SU-DHL-6 (cell line): ENCODE measurements around the gene TDRD10.

Experiments
- H2AFZ ChIP-seq: fragments of 200-600 bp; sonication (generic); 2 replicates; pipeline ENCODE4 v1.6.1; 2014; ENCODE audit warnings: low read depth, mild to moderate bottlenecking, moderate library complexity, mixed read lengths, antibody characterized with exemption, low read length; ENCODE audit not compliant: severe bottlenecking
- H3F3A ChIP-seq: fragments of 200-600 bp; shearing (Covaris generic); 2 replicates; pipeline ENCODE4 v1.6.0; 2016; ENCODE audit warnings: antibody characterized with exemption, mild to moderate bottlenecking; ENCODE audit not compliant: insufficient read depth
- H3K27ac ChIP-seq: fragments of 200-600 bp; sonication (generic); 2 replicates; pipeline ENCODE4 v1.5.1; 2016; ENCODE audit warnings: low read depth, mild to moderate bottlenecking, low read length, moderate library complexity, mixed read lengths
- H3K27me3 ChIP-seq: fragments of 200-600 bp; sonication (generic), shearing (Covaris generic); 2 replicates; pipeline ENCODE4 v1.6.0; 2014; ENCODE audit warnings: mild to moderate bottlenecking, low read length
- H3K36me3 ChIP-seq: fragments of 200-600 bp; sonication (generic); 2 replicates; pipeline ENCODE4 v1.6.1; 2014; ENCODE audit warnings: mild to moderate bottlenecking, low read length, mixed read lengths
- H3K4me2 ChIP-seq: fragments of 300-600, 200-600 bp; shearing (Covaris generic), sonication (generic); 2 replicates; pipeline ENCODE4 v1.6.0; 2014; ENCODE audit warnings: low read length, low read depth, mild to moderate bottlenecking; ENCODE audit not compliant: poor library complexity, severe bottlenecking
- H3K4me3 ChIP-seq: fragments of 200-600 bp; sonication (generic); 2 replicates; pipeline ENCODE4 v1.5.1; 2014; ENCODE audit warnings: antibody characterized with exemption, low read length, mild to moderate bottlenecking, mixed read lengths; ENCODE audit not compliant: insufficient read depth, poor library complexity, severe bottlenecking
- H3K79me2 ChIP-seq: fragments of 200-600 bp; sonication (generic); 2 replicates; pipeline ENCODE4 v1.6.1; 2014; ENCODE audit warnings: mild to moderate bottlenecking, low read length, moderate library complexity; ENCODE audit not compliant: insufficient read depth
- H3K9ac ChIP-seq: fragments of 200-600 bp; sonication (generic); 2 replicates; pipeline ENCODE4 v1.7.0; 2014; ENCODE audit warnings: mild to moderate bottlenecking, low read length
- H3K9me2 ChIP-seq: fragments of 200-600 bp; sonication (generic); replicated peaks from 2 replicates; pipeline ENCODE4 v1.6.1; 2014; ENCODE audit warnings: low read length; ENCODE audit not compliant: insufficient read depth
- H3K9me3 ChIP-seq: fragments of 200-600 bp; sonication (generic); 2 replicates; pipeline ENCODE4 v1.6.1; 2014; ENCODE audit warnings: low read length, mixed read lengths; ENCODE audit not compliant: insufficient read depth
- H4K20me1 ChIP-seq: fragments of 200-600 bp; sonication (generic); 2 replicates; pipeline ENCODE4 v1.6.1; 2014; ENCODE audit warnings: low read depth, mild to moderate bottlenecking, antibody characterized with exemption, low read length, moderate library complexity, mixed read lengths
- CTCF ChIP-seq: fragments of 200-600 bp; sonication (generic); IDR thresholded peaks from one replicate; pipeline ENCODE4 v1.5.1; 2017; ENCODE audit warnings: antibody characterized with exemption, mild to moderate bottlenecking, low read length, moderate library complexity; ENCODE audit not compliant: insufficient read depth, poor library complexity, severe bottlenecking
- EZH2phosphoT487 ChIP-seq: fragments of 200-600 bp; sonication (generic), shearing (Covaris generic); conservative IDR thresholded peaks from 2 replicates; pipeline ENCODE4 v1.6.1; 2018; ENCODE audit warnings: mild to moderate bottlenecking, antibody characterized with exemption, low read length, moderate library complexity, mixed read lengths

TDRD10 gene

DNA sequence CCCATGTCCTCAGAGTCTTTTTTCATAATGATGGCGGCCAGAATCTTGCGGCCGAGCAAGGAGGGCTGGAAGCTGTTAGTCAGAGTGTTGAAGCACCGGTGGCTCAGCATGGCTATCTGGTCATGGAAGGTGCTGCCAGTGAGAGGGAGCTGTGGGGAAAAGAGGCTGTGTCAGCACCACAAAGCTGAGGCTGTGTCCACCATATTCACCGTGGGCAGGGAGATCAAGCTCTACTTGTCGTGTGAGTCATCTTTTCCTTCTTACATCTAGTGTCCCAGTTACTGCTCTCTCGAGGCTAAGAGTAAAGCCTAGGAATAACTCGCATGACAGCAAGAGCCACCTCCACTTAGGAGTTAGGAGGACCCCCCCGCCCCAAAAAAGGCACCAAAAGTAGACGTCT is 87.8 kb downstream of the TDRD10 start:
- Histone ChIP-seq H3K36me3 (peaks cover 38% of the 10 kb centered on the region; the same call in 1 of the 2 replicates), H3K79me2 (no peaks in the 10 kb centered on the region), H4K20me1 (no peaks in the 10 kb centered on the region)

GRCh38 chr1:154590756-154591155 is 88.7 kb downstream of the TDRD10 start:
- H3K9me3 ChIP-seq, result no peaks in the 10 kb centered on the region
- no peak overlapping the region for H2AFZ ChIP-seq
- no peaks in the 10 kb centered on the region for H3K27me3 ChIP-seq
- H3K4me2 ChIP-seq, result no peak overlapping the region
- TF ChIP-seq CTCF (no peak), EZH2phosphoT487 (no peak)
- no peaks in the 10 kb centered on the region for H4K20me1 ChIP-seq
- H3K27ac ChIP-seq, result no peak overlapping the region
- no peaks in the 10 kb centered on the region for H3K79me2 ChIP-seq
- H3K9ac ChIP-seq, result no peak overlapping the region
- no peak overlapping the region for H3K4me3 ChIP-seq
- peaks cover 39% of the 10 kb centered on the region; the same call in 1 of the 2 replicates for H3K36me3 ChIP-seq
- no peaks in the 10 kb centered on the region for H3F3A ChIP-seq
- no peaks in the 10 kb centered on the region for H3K9me2 ChIP-seq

More for the DNA sequence above, 87.8 kb downstream of the TDRD10 start:
- no peaks in the 10 kb centered on the region for H3F3A ChIP-seq
- no peaks in the 10 kb centered on the region for H3K9me2 ChIP-seq
- H2AFZ ChIP-seq, result no peak overlapping the region
- no peak overlapping the region for H3K27ac ChIP-seq
- no peak overlapping the region for H3K4me3 ChIP-seq
- no peak for TF ChIP-seq CTCF
- no peak for TF ChIP-seq EZH2phosphoT487
- H3K9ac ChIP-seq, result no peak overlapping the region
- no peak overlapping the region for H3K4me2 ChIP-seq
- H3K9me3 ChIP-seq, result no peaks in the 10 kb centered on the region
- no peaks in the 10 kb centered on the region for H3K27me3 ChIP-seq

- no peak for TF ChIP-seq EZH2phosphoT487
- Histone ChIP-seq H3K79me2 (no peaks in the 10 kb centered on the region), H3K9me3 (no peaks in the 10 kb centered on the region), H2AFZ (no peak overlapping the region), H3F3A (no peaks in the 10 kb centered on the region), H3K4me2 (no peak overlapping the region), H3K9me2 (no peaks in the 10 kb centered on the region), H4K20me1 (no peaks in the 10 kb centered on the region), H3K9ac (no peak overlapping the region), H3K27ac (no peak overlapping the region), H3K27me3 (no peaks in the 10 kb centered on the region), H3K36me3 (peaks cover 37% of the 10 kb centered on the region; the same call in 1 of the 2 replicates), H3K4me3 (no peak overlapping the region)
Measured at GRCh38 chr1:154591206-154591605, 89.2 kb downstream of the TDRD10 start.

DNA sequence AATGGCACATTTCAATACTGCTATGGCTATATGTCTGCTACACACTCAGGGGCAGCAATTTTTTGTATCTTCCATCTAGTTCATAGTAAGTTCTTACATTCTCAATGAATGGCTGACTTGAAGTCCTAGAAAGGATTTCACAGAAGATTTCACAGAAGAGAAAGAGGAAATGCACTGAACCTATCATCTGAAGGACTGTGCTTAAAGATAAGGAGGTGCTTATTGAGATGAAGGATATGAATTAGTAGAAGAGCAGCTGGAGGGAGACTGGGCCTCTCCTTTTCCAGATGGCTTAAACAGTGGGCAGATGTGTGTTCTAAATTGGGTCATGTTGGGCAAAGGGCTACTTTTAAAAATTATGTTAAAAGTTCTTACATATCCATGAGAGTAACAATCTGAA is 91.4 kb downstream of the TDRD10 start:
- Histone ChIP-seq H4K20me1 (no peaks in the 10 kb centered on the region), H3K27me3 (no peaks in the 10 kb centered on the region), H3K9me3 (no peaks in the 10 kb centered on the region), H3K27ac (no peak overlapping the region), H3K4me3 (no peak overlapping the region), H3K36me3 (peaks cover 31% of the 10 kb centered on the region), H2AFZ (no peak overlapping the region), H3K9me2 (no peaks in the 10 kb centered on the region), H3F3A (no peaks in the 10 kb centered on the region), H3K79me2 (no peaks in the 10 kb centered on the region), H3K4me2 (no peak overlapping the region), H3K9ac (no peak overlapping the region)
- TF ChIP-seq EZH2phosphoT487, result no peak
